Right lobe of liver (tissue), 4 donors: ENCODE measurements around the gene SRPRA.

Source experiments
- POLR2A ChIP-seq: fragments of 450-650 bp; IDR thresholded peaks from one replicate; pipeline ENCODE4 v1.6.1; 2017; ENCODE audit warnings: antibody characterized with exemption, mild to moderate bottlenecking
- TF ChIP-seq, protein P1 (sequence below), 4 donors: fragments of 200-600 bp in 3 of 4; fragments of 450-650 bp in 1 of 4; IDR thresholded peaks; one replicate each; pipeline versions ENCODE4 v1.5.1 to v1.8.0; 2016 to 2022; ENCODE audit warnings: antibody characterized with exemption in 4 of 4, mild to moderate bottlenecking in 2 of 4
- donor health status: DM: no; HTN: no; CAD: no.
- donor health status: DM: no; HTN: no; CAD: no.
- donor health status: DM: no; HTN: yes; CAD: no.

DNA sequence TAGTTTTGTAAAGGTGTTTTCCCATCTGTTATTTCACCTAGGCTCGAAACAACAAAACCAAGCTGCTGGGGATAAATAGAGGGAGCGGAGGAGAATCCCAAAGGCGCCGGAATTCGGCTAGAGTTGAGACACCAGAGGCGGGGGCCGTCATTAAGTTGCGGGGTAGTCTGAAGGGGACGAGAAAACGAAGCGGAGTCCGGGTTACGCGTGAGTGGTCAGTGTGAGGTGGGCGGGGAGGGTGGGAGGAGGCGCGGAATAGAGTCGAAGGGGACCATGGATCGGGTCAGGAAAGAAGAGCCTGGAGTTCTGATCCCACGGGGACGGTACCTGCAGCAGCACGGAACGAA is 361 bp downstream of the SRPRA start:
- TF ChIP-seq, protein P1, sequence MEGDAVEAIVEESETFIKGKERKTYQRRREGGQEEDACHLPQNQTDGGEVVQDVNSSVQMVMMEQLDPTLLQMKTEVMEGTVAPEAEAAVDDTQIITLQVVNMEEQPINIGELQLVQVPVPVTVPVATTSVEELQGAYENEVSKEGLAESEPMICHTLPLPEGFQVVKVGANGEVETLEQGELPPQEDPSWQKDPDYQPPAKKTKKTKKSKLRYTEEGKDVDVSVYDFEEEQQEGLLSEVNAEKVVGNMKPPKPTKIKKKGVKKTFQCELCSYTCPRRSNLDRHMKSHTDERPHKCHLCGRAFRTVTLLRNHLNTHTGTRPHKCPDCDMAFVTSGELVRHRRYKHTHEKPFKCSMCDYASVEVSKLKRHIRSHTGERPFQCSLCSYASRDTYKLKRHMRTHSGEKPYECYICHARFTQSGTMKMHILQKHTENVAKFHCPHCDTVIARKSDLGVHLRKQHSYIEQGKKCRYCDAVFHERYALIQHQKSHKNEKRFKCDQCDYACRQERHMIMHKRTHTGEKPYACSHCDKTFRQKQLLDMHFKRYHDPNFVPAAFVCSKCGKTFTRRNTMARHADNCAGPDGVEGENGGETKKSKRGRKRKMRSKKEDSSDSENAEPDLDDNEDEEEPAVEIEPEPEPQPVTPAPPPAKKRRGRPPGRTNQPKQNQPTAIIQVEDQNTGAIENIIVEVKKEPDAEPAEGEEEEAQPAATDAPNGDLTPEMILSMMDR (IDR thresholded peaks at IDR 0.05): no peak
- no peak for TF ChIP-seq POLR2A
